Measurements from ENCODE around the gene HOATZ. TPM values are rescaled to one million over a fixed set of nuclear protein-coding genes. Genes with fewer than 3 reads are reported as not detected.
A peak's percentile ranks its signal among the peaks of the same experiment; 100 is the strongest.

Gene HOATZ
- polyA plus RNA-seq, 6 donors from 2014 or later, result not detected

- peak overlapping the region; percentile 71 to 91 (median 82) for H3K4me3 Mint-ChIP-seq
- H3K36me3 Mint-ChIP-seq, result no peaks in the 10 kb centered on the region
- DNase-seq (no peak), ATAC-seq (ENCODE audit: low read depth in 2 of 2) (peak; percentile 15 to 20)
- H3K9me3 Mint-ChIP-seq, result peaks cover 0 to 3% (median 0%) of the 10 kb centered on the region in 7 donors
- peaks cover 64 to 84% (median 76%) of the 10 kb centered on the region in 3 donors for H3K27me3 Mint-ChIP-seq
- peak overlapping the region in 1 of 6 donors; percentile 47 for H3K27ac Mint-ChIP-seq
- peaks cover 5 to 25% (median 13%) of the 10 kb centered on the region in 3 donors for H3K4me1 Mint-ChIP-seq
Observed at GRCh38 chr11:111541254-111542061, 26.9 kb downstream of the HOATZ start.

GRCh38 chr11:111542606-111543275 lies 28.2 kb downstream of the HOATZ start:
- no peak overlapping the region for H3K27ac Mint-ChIP-seq
- DNase-seq, result no peak

GRCh38 chr11:111548525-111548924 lies 33.9 kb downstream of the HOATZ start:
- no peaks in the 10 kb centered on the region for H3K9me3 Mint-ChIP-seq
- no peak overlapping the region for H3K4me3 Mint-ChIP-seq
- H3K27ac Mint-ChIP-seq, result no peak overlapping the region
- DNase-seq (no peak), ATAC-seq (ENCODE audit: low read depth in 2 of 2) (no peak)
- peaks cover 10 to 45% (median 25%) of the 10 kb centered on the region in 3 donors for H3K27me3 Mint-ChIP-seq
- no peaks in the 10 kb centered on the region for H3K4me1 Mint-ChIP-seq
- no peaks in the 10 kb centered on the region for H3K36me3 Mint-ChIP-seq

More at GRCh38 chr11:111542606-111543275, 28.2 kb downstream of the HOATZ start:
- ATAC-seq (ENCODE audit: low read depth in 2 of 2), result no peak
- Mint-ChIP-seq H3K27me3 (peaks cover 51 to 74% (median 73%) of the 10 kb centered on the region in 3 donors), H3K9me3 (peaks cover 0 to 3% (median 0%) of the 10 kb centered on the region in 7 donors), H3K36me3 (no peaks in the 10 kb centered on the region), H3K4me3 (peak overlapping the region in 2 of 8 donors; percentile 41 to 47), H3K4me1 (peaks cover 5 to 25% (median 13%) of the 10 kb centered on the region in 3 donors)

- Mint-ChIP-seq H3K36me3 (no peaks in the 10 kb centered on the region), H3K4me1 (no peaks in the 10 kb centered on the region)
- DNase-seq, result no peak
Observed at GRCh38 chr11:111549196-111549868, 34.8 kb downstream of the HOATZ start.

GRCh38 chr11:111549869-111550203 lies 35.3 kb downstream of the HOATZ start:
- Mint-ChIP-seq H3K27me3 (peaks cover 14 to 40% (median 19%) of the 10 kb centered on the region in 3 donors), H3K4me1 (no peaks in the 10 kb centered on the region), H3K36me3 (no peaks in the 10 kb centered on the region), H3K27ac (no peak overlapping the region), H3K4me3 (no peak overlapping the region), H3K9me3 (peaks cover 0 to 2% (median 0%) of the 10 kb centered on the region in 7 donors)
- DNase-seq (no peak), ATAC-seq (ENCODE audit: low read depth in 2 of 2) (no peak)

More at GRCh38 chr11:111549196-111549868, 34.8 kb downstream of the HOATZ start:
- H3K27ac Mint-ChIP-seq, result no peak overlapping the region
- ATAC-seq (ENCODE audit: low read depth in 2 of 2), result no peak
- H3K4me3 Mint-ChIP-seq, result no peak overlapping the region
- H3K9me3 Mint-ChIP-seq, result no peaks in the 10 kb centered on the region
- peaks cover 14 to 42% (median 22%) of the 10 kb centered on the region in 3 donors for H3K27me3 Mint-ChIP-seq

GRCh38 chr11:111550258-111550657 lies 35.7 kb downstream of the HOATZ start:
- Mint-ChIP-seq H3K27ac (no peak overlapping the region), H3K4me3 (no peak overlapping the region), H3K9me3 (peaks cover 1 to 6% (median 2%) of the 10 kb centered on the region in 7 donors), H3K27me3 (peaks cover 14 to 40% (median 18%) of the 10 kb centered on the region in 3 donors), H3K4me1 (no peaks in the 10 kb centered on the region), H3K36me3 (peaks cover 2 to 3% of the 10 kb centered on the region in 2 donors)
- no peak for DNase-seq
- ATAC-seq (ENCODE audit: low read depth in 2 of 2), result peak; percentile 55

- ATAC-seq (ENCODE audit: low read depth in 2 of 2) (no peak), DNase-seq (no peak)
- Mint-ChIP-seq H3K9me3 (peaks cover 7 to 23% (median 17%) of the 10 kb centered on the region in 7 donors), H3K27ac (no peak overlapping the region), H3K36me3 (peaks cover 4 to 8% of the 10 kb centered on the region in 2 donors), H3K27me3 (peaks cover 12 to 24% (median 12%) of the 10 kb centered on the region in 3 donors), H3K4me1 (no peaks in the 10 kb centered on the region), H3K4me3 (no peak overlapping the region)
Observed at GRCh38 chr11:111554532-111554931, 40.0 kb downstream of the HOATZ start.

GRCh38 chr11:111555255-111555654 lies 40.7 kb downstream of the HOATZ start:
- peaks cover 7 to 23% (median 17%) of the 10 kb centered on the region in 7 donors for H3K9me3 Mint-ChIP-seq
- peaks cover 9 to 24% (median 12%) of the 10 kb centered on the region in 3 donors for H3K27me3 Mint-ChIP-seq
- no peak overlapping the region for H3K4me3 Mint-ChIP-seq
- no peak for ATAC-seq (ENCODE audit: low read depth in 2 of 2)
- H3K4me1 Mint-ChIP-seq, result no peaks in the 10 kb centered on the region
- no peak overlapping the region for H3K27ac Mint-ChIP-seq
- no peak for DNase-seq
- peaks cover 4 to 8% of the 10 kb centered on the region in 2 donors for H3K36me3 Mint-ChIP-seq

- Mint-ChIP-seq H3K27ac (no peak overlapping the region), H3K9me3 (peaks cover 7 to 23% (median 17%) of the 10 kb centered on the region in 7 donors), H3K27me3 (peaks cover 5 to 14% (median 12%) of the 10 kb centered on the region in 3 donors), H3K36me3 (peaks cover 4 to 8% of the 10 kb centered on the region in 2 donors), H3K4me3 (no peak overlapping the region), H3K4me1 (no peaks in the 10 kb centered on the region)
- ATAC-seq (ENCODE audit: low read depth in 2 of 2) (no peak), DNase-seq (no peak)
Observed at GRCh38 chr11:111557425-111558111, 43.0 kb downstream of the HOATZ start.

- DNase-seq (no peak), ATAC-seq (ENCODE audit: low read depth in 2 of 2) (no peak)
- Mint-ChIP-seq H3K27ac (no peak overlapping the region), H3K36me3 (peaks cover 4 to 8% of the 10 kb centered on the region in 2 donors), H3K27me3 (peaks cover 0 to 7% (median 6%) of the 10 kb centered on the region in 3 donors), H3K4me3 (no peak overlapping the region), H3K9me3 (peaks cover 7 to 20% (median 17%) of the 10 kb centered on the region in 7 donors), H3K4me1 (no peaks in the 10 kb centered on the region)
Observed at GRCh38 chr11:111559800-111560464, 45.4 kb downstream of the HOATZ start.

GRCh38 chr11:111560800-111561199 lies 46.2 kb downstream of the HOATZ start:
- ATAC-seq (ENCODE audit: low read depth in 2 of 2) (no peak), DNase-seq (no peak)
- peaks cover 3 to 12% (median 11%) of the 10 kb centered on the region in 7 donors for H3K9me3 Mint-ChIP-seq
- H3K4me1 Mint-ChIP-seq, result no peaks in the 10 kb centered on the region
- H3K27ac Mint-ChIP-seq, result peak overlapping the region in 1 of 6 donors; percentile 39
- H3K27me3 Mint-ChIP-seq, result peaks cover 0 to 7% (median 0%) of the 10 kb centered on the region in 3 donors
- no peak overlapping the region for H3K4me3 Mint-ChIP-seq
- no peaks in the 10 kb centered on the region for H3K36me3 Mint-ChIP-seq

- no peaks in the 10 kb centered on the region for H3K36me3 Mint-ChIP-seq
- H3K27ac Mint-ChIP-seq, result peak overlapping the region in 1 of 6 donors; percentile 39
- DNase-seq (no peak), ATAC-seq (ENCODE audit: low read depth in 2 of 2) (no peak)
- H3K4me3 Mint-ChIP-seq, result no peak overlapping the region
- H3K4me1 Mint-ChIP-seq, result no peaks in the 10 kb centered on the region
- H3K27me3 Mint-ChIP-seq, result peaks cover 0 to 7% (median 0%) of the 10 kb centered on the region in 3 donors
- peaks cover 3 to 7% (median 6%) of the 10 kb centered on the region in 7 donors for H3K9me3 Mint-ChIP-seq
Observed at GRCh38 chr11:111561306-111561705, 46.7 kb downstream of the HOATZ start.
